NCI-H460 (cell line): ENCODE measurements around the gene HABP4. TPM values are rescaled to one million over a fixed set of nuclear protein-coding genes. Genes with fewer than 3 reads are reported as not detected.

Source experiments
- DNase-seq: peaks from one replicate; pipeline ENCODE4 v3.0.0-alpha.2; 2016; ENCODE audit warnings: low read depth; ENCODE audit errors: extremely low read depth
- polyA plus RNA-seq: library from polyadenylated mRNA; depleted of rRNA; stranded (reverse); fragments of >200 nt; gene quantifications from 2 replicates; pipeline ENCODE4 v1.2.3, GENCODE V29; 2014; cell fraction: nucleus; rRNA removed
- total RNA-seq: library from RNA; depleted of rRNA; stranded (reverse); fragments of >200 nt; shearing (Covaris generic); gene quantifications from 2 replicates; pipeline ENCODE4 v1.2.3, GENCODE V29; 2014; rRNA removed

Gene HABP4
- 6.1 and 7.2 TPM in 2 replicates for total RNA-seq
- 5.5 and 7.7 TPM in 2 replicates for polyA plus RNA-seq

- DNase-seq: peak; percentile 94
Observed at GRCh38 chr9:96449845-96450612, at the start of gene HABP4. Gene HABP4, plus strand, starts transcription at chr9:96450169. Its CDS starts 111 bp downstream, at chr9:96450280.

DNA sequence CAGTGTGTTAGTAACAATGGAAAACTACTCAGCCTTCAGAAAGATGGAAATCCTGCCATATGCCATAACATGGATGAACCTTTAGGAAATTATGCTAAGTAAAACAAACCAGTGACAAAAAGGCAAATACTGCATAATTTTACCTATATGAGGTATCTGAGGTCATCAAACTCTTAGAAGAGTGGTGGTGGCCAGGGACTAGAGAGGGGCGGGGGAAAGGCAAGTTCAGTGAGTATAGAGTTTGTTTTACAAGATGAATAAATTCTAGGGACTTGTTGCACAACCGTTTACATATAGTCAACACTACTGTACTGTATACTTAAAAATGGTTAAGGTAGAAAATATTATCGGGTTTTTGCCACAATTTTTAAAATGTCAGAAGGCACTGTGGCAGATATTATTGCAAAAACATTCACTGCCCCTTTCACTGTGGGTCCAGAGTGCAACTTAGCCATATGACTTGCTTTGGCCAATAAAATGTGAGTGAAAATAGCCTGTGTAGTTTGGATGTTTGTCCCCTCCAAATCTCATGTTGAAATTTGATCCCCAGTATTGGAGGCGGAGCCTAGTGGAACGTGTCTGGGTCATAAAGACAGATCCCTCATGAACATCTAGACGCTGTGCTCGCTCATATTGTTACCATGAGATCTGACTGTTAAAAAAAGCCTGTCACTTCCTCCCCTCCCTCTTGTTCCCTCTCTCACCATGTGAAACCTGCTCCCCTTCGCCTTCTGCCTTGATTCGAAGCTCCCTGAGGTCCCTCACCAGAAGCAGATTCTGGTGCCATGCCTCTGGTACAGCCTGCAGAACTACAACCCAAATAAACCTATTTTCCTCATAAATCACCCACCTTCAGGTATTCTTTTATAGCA, 41.3 kb upstream of the HABP4 start:
- no peak for DNase-seq

DNA sequence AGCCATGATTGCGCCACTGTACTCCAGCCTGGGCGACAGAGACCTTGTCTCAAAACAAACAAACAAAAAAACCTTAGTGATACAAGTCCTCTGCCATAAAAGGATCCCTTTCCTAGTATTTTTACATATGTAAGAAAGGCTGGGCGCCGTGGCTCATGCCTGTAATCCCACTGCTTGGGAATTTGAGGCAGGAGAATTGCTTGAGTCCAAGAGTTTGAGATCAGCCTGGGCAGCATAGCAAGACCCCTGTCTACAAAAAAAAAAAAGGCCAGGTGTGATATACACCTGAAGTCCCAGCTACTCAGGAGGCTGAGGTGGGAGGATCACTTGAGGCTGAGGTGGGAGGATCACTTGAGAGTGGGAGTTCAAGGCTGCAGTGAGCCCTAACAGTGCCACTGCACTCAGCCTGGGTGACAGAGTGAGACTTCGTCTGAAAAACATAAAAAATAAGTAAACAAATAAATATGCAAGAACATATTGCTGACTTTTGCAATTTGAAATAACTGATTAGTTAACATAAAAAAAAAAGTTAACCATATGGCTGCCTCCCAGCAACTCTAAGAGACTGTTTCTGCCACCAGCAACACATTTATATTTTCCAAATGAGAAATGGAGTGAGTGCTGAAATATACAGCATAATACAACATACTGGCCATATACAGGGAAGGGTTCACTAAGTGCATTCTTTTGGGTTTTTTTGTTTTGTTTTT, 38.7 kb upstream of the HABP4 start:
- no peak for DNase-seq

DNA sequence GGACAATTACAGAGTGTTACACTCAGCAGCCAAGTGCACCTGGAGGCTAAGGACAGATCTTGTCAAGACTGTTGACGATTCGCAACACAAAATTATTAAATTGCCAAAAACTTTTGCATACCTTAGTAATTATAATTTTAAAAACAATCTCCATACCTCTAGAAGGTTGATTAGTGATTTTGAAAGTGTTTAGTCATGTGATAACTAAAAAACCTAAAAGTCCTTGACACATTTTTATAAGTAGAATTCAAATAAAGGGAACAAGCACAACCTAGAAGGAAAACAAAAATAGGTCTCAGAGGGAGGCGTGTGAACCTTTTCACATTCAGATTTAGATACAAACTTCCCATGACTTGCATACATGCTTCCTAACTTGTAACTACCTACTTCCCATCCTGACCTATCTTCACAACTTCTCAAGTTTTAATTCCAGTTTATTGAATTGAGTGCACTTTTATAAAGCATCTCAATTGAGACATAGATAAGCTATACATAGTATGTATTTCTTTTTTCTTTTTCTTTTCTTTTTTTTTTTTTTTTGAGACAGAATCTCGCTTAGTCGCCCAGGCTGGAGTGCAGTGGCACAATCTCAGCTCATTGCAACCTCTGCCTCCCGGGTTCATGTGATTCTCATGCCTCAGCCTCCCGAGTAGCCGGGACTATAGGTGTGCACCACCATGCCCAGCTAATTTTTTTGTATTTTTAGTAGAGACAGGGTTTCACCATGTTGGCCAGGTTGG, 37.6 kb upstream of the HABP4 start:
- DNase-seq: no peak

DNA sequence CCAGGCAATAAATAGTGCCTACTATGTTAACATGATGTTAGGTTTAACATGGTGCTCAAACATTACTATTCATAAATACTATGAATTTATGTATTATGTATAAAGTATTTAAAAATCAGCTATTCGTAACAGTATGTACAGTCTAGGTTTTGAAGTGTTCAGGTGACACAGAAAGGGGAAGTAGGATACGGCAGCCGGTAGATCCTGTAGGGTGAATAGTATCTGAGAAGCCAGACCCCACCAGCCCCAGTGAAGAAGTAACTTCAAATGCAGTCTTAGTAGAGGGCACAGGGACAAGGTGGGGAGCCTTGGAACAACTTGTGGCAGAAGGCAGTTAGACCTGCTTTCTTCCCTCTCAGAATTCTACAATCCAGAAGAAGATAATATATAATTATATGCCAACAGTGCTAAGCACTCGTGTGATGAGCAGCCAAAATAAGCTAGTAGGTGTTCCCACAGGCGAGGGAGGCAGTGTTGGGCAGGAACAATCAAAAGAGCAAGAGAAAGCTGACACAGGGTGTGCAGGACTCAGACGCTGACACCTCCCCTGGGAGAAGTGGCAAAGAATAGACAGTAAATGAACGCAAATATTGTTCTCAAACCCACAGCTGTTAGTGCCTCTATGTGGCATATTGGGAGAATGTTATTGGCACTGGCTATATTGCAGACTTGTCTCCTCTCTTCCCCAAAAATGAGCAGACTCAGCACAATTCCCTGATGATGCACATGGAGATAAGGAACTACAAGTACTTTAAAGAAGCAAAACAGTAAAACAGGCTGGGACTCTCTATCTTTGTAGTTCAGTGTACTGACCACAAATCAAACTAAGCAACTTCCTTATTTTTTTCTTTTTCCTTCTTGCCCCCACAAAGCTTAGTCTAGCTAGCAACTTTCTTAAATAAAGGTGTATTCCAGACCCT, 36.4 kb upstream of the HABP4 start:
- DNase-seq: no peak

DNA sequence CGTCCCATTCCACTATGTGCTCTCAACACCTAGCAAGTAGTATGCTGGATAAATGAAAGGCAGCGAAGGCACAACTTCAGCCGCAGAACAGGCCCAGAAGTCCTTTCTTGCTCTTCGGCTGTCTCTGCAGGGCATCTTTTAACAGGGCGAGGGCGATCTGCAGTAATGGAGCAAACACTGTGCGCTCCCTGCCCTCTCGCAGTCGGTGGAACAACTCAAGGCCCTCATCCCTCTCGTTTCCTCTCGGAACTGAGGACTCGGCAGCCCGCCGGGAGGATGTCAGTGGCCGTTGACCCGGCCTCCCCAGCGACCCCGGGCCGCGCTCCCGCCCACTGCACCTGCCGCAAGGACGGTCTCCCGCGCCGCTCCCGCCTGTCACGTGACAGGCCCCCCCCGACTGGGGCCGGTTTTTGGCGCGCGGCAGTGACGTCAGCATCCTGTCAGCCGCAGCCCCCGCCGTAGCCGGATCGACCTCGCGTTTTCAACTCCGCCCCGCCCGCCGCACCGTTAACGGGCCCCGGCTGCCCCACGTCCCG, 32.9 kb upstream of the HABP4 start:
- DNase-seq: peak; percentile 64

DNA sequence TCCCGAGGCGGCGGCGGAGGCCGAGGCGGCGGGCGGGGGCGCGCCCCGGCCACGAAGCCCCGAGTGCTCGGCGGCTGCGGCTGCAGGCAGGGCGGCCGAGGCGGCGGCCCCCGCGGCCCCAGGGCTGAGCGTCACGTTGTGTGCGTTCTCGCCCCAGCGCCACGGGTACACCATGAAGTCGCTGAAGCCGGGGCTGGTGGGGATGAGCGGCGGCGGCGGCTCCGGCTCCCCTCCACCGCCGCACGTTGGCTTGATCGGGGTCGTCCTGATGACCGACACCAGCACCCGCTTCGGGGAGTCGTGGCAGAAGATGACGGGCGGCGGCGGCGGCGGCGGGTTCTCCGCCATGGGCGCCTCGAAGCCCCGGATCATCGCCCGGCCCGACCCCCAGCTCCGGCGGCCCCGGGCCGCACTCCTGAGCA, 32.3 kb upstream of the HABP4 start:
- no peak for DNase-seq

GRCh38 chr9:96418083-96418919, 31.7 kb upstream of the HABP4 start, which contains the start of gene ZNF367:
Gene ZNF367, minus strand, starts transcription at chr9:96418370. Its CDS starts 338 bp downstream, at chr9:96418032.
- peak; percentile 96 for DNase-seq

DNA sequence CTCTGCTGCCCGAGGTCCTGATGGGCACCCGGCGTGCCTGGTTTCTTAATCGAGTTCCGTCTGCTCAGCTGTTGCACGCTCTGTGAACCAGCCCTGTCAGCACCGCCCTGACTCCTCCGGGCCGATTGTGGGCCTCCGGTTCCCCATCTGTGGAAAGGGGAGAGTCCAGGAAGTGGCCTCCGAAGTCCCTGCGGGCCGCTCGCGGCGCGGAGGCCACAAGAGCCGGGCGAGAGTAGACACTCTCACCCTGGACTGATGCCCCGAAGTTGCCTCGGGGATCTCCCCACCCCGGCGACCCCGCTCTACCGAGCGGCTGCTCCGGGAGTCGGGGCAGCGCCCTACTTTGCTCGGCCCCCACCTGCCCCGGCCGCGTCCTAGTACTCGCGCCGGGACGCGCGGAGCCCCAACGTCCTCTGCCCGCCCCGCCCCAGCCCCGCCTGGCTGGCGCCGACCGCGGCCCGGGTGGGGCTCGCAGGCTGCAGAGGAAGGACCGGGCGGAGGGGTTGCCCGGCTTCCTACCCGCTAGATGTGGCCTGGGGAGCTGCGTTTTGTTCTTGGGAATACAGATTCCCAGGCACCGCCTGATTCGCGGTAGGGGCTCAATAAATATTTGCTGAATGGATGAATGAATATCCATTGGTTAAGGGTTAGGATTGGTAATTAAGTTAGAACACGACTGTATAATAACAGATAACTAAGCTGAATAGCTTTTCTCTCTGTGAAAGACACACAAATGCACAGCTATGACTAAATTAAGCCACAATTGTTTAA, 30.9 kb upstream of the HABP4 start:
- peak; percentile 47 for DNase-seq

- no peak for DNase-seq
Observed at GRCh38 chr9:96419691-96419969, 30.3 kb upstream of the HABP4 start.

DNA sequence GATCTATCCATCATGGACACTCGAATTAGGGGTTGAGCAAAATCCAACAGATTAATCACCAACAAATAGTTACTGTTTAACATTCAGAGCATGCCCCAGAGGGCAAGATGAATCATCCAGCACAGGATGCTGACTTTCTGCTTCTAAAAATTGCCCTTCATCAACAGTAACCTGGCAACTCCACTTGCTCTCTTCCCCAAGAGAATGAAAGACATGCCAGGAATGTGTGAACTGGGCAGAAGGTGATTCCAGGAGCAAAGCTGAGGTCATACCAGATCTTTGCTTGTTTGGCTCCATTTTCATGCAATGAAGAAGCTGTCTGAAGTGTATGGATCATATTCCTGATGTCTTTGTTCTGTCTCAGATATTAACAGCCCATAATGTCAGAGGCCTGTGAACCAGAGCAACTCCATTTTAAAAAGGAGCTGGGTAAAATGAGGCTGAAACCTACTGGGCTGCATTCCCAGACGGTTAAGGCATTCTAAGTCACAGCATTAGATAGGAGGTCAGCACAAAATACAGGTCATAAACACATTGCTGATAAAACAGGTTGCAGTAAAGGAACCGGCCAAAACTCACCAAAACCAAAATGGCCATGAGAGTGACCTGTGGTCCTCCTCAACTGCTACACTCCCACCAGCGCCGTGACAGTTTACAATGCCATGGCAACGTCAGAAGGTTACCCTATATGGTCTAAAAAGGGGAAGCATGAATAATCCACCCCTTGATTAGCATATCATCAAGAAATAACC, 29.3 kb upstream of the HABP4 start:
- peak; percentile 81 for DNase-seq

GRCh38 chr9:96423322-96423984, 26.5 kb upstream of the HABP4 start:
- DNase-seq: no peak

DNA sequence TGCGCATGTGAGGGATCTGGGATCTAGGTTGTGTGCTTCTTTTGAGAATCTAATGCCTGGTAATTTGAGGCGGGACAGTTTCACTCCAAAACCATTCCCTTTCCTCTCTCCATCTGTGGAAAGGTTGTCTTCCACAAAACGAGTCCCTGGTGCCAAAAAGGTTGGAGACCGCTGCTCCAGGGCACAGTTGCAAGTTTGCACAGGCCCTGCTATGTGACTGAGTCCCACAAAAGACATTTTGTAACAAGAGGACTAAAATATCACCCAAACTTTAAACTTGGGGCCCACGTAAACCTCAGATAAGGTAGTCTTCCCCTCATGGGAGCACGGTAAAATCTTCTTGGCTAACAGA, 26.0 kb upstream of the HABP4 start:
- DNase-seq: no peak

- no peak for DNase-seq
Observed at GRCh38 chr9:96425500-96426169, 24.3 kb upstream of the HABP4 start.

DNA sequence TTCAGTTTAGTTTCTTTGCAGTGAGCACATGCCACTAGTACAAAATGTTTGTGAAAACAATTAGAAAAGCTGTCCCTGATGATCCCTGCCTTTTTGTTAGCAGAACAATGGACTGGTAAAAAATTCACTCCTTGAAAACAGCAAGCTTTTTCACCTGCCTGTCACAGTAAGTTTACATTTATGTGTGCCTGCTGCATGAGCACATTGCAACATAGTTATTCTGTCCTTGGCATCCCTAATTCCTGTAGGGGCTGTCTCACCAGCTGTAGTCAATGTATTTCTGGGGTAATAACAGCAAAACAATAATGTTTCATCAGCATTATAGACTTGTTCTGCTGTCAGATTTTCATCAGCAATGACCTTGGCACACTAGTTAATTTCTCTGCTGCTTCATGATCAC, 20.2 kb upstream of the HABP4 start:
- DNase-seq: no peak

DNA sequence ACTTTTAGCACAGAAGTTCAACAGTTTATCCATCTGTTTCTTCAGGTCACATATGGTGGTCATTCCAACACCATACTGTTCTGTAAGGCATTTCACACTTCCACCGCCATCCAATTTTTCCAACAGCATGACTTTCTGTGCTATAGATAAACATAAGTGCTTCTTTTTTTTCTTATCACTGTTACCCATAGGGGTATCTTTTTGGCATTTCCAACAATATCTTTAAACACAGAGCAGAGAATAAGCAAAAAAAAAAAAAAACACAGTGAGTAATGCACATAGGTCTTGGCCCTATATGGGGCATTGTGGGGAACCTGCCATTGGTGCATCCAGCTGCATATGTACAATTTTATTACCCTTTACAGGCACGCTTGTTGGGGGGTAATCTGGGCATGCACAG, 19.6 kb upstream of the HABP4 start:
- no peak for DNase-seq
